Activated CD8-positive, alpha-beta T cell treated with anti-CD3 and anti-CD28 coated beads, Interleukin-2, amount 10 ng/mL, durations not matched to agents 7 days and 5 days (primary cell): ENCODE measurements around the gene ABCC2. TPM values are rescaled to one million over a fixed set of nuclear protein-coding genes. Genes with fewer than 3 reads are reported as not detected.
"Not testable (repeated sequence)": the region's sequence is repeated elsewhere in the genome, so short reads cannot be mapped to it uniquely, and the experiment has no call there.

Experiments used
- ATAC-seq: fragments of 150-1000 bp; cut with Tn5 transposase; one replicate; pipeline ENCODE4 v1.10.0; 2021; ENCODE audit warnings: moderate library complexity
- CTCF ChIA-PET: fragments of 350-600 bp; sonication (Branson Sonifier 250); formaldehyde crosslinking; loops from one replicate; lab custom pipeline; 2021; ENCODE audit warnings: antibody characterized with exemption; lab: Charles Lee
- POLR2A ChIA-PET: fragments of 350-600 bp; sonication (Branson Sonifier 250); formaldehyde crosslinking; loops from one replicate; lab custom pipeline; 2021; ENCODE audit warnings: antibody characterized with exemption; lab: Charles Lee
- DNase-seq: peaks from one replicate; pipeline ENCODE4 v3.0.0-alpha.2; 2020
- H3K27ac Mint-ChIP-seq: one replicate; pipeline ENCODE4 v1.8.0; 2021; ENCODE audit warnings: mild to moderate bottlenecking, mixed read lengths
- H3K27me3 Mint-ChIP-seq: one replicate; pipeline ENCODE4 v1.8.0; 2021; ENCODE audit warnings: low read depth, mixed read lengths
- H3K36me3 Mint-ChIP-seq: one replicate; pipeline ENCODE4 v1.8.0; 2021; ENCODE audit warnings: low read depth, mixed read lengths
- H3K4me1 Mint-ChIP-seq: one replicate; pipeline ENCODE4 v1.8.0; 2021; ENCODE audit warnings: low read depth, mixed read lengths
- H3K4me3 Mint-ChIP-seq: one replicate; pipeline ENCODE4 v1.8.0; 2021; ENCODE audit warnings: mild to moderate bottlenecking, mixed read lengths
- H3K9me3 Mint-ChIP-seq: one replicate; pipeline ENCODE4 v1.8.0; 2022; ENCODE audit warnings: mixed read lengths; ENCODE audit not compliant: insufficient read depth
- total RNA-seq, 2 experiments: library from RNA; stranded (reverse); gene quantifications; one replicate each; pipeline ENCODE4 v1.2.3, GENCODE V29; 2021

ABCC2 gene
- total RNA-seq, result under 1 TPM; 0.76 to 0.97 TPM

DNA sequence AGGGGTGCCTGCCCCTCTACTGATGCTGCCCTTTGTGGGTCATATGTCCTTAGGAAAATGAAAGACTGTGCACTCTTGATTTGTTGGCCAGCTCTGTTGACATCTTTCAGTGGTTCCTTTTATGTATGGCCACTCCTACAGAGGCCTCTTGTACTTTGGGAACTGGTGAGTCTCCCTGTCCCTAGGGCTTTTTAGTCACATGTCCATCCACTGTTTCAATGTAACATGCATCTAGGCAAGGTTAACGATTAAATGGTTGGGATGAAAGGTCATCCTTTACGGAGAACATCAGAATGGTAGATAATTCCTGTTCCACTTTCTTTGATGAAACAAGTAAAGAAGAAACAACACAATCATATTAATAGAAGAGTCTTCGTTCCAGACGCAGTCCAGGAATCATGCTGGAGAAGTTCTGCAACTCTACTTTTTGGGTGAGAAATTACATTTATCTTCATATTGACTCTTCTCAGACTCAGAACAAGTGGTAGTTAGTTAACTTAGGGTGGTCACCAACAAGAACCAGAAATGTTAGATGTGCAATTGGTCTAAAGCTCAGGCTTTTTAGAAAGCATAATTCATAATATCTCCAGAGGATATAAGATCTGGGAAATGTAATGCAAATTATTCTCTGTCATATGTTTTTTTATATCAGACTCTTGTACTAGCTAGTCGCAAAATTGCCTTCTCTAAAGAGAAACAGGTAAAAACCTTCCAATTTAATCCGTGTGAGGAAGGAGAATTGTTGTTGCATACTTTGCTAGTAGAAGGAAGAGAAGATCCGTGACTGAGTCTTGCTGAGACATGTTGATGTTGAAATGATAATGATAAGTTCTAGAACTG is at the start of gene ABCC2:
ABCC2 (plus strand) TSS at position 194 of the 840 bp plus-strand sequence; CDS start at position 399, 205 bp downstream.
- Mint-ChIP-seq H3K9me3 (no peaks in the 10 kb centered on the region), H3K4me1 (peaks cover 14% of the 10 kb centered on the region), H3K4me3 (no peak within 1 kb of the TSS), H3K27ac (no peak within 1 kb of the TSS), H3K36me3 (no peaks in the 10 kb centered on the region), H3K27me3 (no peaks in the 10 kb centered on the region)
- ChIA-PET POLR2A (no interaction called here), CTCF (no interaction called here)
- DNase-seq, result no peak
- ATAC-seq, result no peak

DNA sequence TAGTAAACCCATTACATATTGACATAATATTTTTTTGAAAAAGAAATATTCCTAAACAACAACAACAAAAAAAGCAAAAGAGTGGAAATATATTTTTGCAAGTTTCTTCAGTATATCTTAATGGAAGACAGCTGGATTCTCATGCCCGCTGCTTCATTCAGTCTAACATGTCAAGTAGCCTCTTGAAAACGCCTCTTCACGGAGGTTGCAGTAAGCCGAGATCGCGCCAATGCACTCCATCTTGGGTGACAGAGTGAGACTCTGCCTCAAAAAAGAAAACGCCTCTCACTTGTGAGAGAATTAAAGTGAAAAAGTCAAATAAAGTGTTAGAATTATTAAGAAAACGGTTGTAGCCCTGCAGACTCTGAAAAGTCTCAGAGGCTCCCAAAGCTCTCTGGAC is 49.1 kb upstream of the ABCC2 start:
- no peaks in the 10 kb centered on the region for H3K27me3 Mint-ChIP-seq
- peaks cover 29% of the 10 kb centered on the region for H3K4me1 Mint-ChIP-seq
- H3K27ac Mint-ChIP-seq, result peak overlapping the region; percentile 25
- peak overlapping the region; percentile 66 for H3K4me3 Mint-ChIP-seq
- ChIA-PET CTCF (interaction anchor here (0.9 to 2.8 kb wide), 11 partner anchors 8 to 313 kb away, joined by 3 to 15 read pairs (median 5); partner anchors contain the start of gene ENTPD7), POLR2A (interaction anchor here (3.4 kb wide), 1 partner anchor 114 kb away, joined by 16 read pairs; the partner anchor contains the start of gene SLC25A28)
- peaks cover under 1% of the 10 kb centered on the region for H3K9me3 Mint-ChIP-seq
- peaks cover 39% of the 10 kb centered on the region for H3K36me3 Mint-ChIP-seq
- no peak for DNase-seq
- ATAC-seq, result no peak

DNA sequence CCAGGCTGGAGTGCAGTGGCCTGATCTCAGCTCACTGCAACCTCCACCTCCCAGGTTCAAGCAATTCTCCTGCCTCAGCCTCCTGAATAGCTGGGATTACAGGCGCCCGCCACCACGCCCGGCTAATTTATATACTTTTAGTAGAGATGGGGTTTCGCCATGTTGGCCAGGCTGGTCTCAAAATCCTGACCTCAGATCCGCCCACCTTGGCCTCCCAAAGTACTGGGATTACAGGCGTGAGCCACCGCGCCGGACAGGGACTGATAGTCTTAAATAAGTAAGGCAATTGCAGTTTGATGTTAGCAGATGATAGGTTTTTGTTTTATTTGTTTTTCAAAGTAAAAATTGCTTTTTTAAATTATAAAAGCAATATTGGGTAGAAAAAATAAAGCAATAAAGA is 48.3 kb upstream of the ABCC2 start:
- CTCF ChIA-PET, result interaction anchor here (1.7 kb wide), 1 partner anchor 298 kb away, joined by 5 read pairs; no protein-coding TSS in a partner anchor
- H3K27ac Mint-ChIP-seq, H3K27me3 Mint-ChIP-seq, DNase-seq, ATAC-seq, H3K9me3 Mint-ChIP-seq, H3K4me3 Mint-ChIP-seq, POLR2A ChIA-PET: not testable (repeated sequence)
- Mint-ChIP-seq H3K4me1 (peaks cover 29% of the 10 kb centered on the region), H3K36me3 (peaks cover 42% of the 10 kb centered on the region)

DNA sequence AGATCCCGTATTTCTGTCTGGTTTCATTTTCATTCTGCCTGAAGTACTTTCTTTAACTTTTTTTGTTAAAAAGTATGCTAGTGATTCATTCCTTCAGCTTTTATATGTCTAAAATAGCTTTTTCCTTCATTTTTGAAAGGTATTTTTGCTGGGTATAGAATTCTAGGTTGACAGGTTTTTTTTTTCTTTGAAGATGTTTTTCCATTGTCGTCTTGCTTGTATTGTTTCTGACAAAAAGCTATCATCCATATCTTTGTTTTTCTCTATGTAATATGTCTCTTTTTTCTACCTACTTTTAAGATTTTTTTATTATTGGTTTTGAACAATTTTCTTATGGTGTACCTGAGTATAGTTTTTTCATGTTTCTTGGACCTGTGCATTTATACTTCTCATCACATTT is 42.2 kb upstream of the ABCC2 start:
- Mint-ChIP-seq H3K36me3 (peaks cover 79% of the 10 kb centered on the region), H3K27me3 (no peaks in the 10 kb centered on the region), H3K27ac (no peak overlapping the region), H3K4me3 (no peak overlapping the region), H3K9me3 (peaks cover 24% of the 10 kb centered on the region), H3K4me1 (peaks cover 9% of the 10 kb centered on the region)
- ATAC-seq (no peak), DNase-seq (no peak)
- POLR2A ChIA-PET, result interaction anchor here (1.9 kb wide), 1 partner anchor 8 kb away, joined by 9 read pairs; the partner anchor contains the start of genes COX15 and CUTC
- CTCF ChIA-PET, result interaction anchor here (2.6 kb wide), 1 partner anchor 8 kb away, joined by 15 read pairs; the partner anchor contains the start of genes COX15 and CUTC

DNA sequence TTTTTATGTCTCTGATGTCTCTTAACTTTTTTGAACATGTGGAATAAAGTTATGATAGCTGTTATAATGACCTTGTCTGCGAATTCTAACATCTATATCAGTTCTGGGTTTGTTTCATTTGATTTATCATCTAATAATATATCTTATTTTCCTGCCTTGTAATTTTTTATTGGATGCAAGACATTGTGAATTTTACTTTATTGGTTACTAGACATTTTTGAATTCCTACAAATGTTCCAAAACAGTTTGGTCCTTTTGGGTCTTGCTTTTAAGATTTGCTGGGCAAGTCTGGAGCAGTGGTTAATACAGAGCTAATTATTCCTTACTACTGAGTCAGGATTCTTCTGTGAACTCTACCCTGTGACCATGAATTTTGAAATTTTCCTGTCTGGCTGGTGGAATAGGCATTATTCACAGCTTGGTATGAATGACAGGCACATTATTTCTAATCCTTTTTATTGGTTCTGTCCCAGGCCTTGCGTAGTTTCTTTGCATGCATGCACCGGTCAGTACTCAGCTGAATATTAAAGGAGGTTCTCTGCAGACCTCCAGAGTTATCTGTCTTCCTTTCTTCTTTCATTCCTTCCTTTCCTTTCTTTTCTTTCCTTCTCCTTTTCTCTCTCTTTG is 41.4 kb upstream of the ABCC2 start:
- CTCF ChIA-PET, result interaction anchor here (2.6 kb wide), 1 partner anchor 9 kb away, joined by 15 read pairs; the partner anchor contains the start of genes COX15 and CUTC
- no peaks in the 10 kb centered on the region for H3K27me3 Mint-ChIP-seq

DNA sequence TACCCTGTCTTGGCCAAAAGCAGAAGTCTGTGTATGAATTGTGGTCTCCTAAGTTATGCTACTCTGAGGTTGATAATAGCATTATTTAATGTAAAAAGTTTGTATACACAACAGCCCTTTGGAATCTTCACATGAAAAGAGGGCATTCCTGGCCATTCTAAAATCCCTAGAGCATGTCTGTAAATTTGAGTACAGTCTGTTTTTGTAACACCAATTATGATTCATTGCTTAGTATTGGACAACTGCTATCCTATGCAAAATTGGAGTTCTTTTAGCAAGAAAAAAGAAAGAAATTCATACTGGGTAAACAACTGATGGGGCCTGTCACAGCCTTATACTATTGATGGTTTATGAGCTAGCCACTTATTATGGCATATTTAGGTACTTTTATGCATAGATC is 40.2 kb upstream of the ABCC2 start:
- H3K4me1 Mint-ChIP-seq, result peaks cover 5% of the 10 kb centered on the region
- H3K27ac Mint-ChIP-seq, result no peak overlapping the region
- ATAC-seq, result no peak
- H3K9me3 Mint-ChIP-seq, result peaks cover 24% of the 10 kb centered on the region
- ChIA-PET POLR2A (interaction anchor here (0.8 kb wide), 1 partner anchor 10 kb away, joined by 3 read pairs; the partner anchor contains the start of genes COX15 and CUTC), CTCF (interaction anchor here (2.0 to 2.6 kb wide), 2 partner anchors 10 kb away, joined by 12 to 15 read pairs; partner anchors contain the start of genes COX15 and CUTC)
- DNase-seq, result no peak
- peaks cover 75% of the 10 kb centered on the region for H3K36me3 Mint-ChIP-seq
- no peak overlapping the region for H3K4me3 Mint-ChIP-seq
- no peaks in the 10 kb centered on the region for H3K27me3 Mint-ChIP-seq

More for the DNA sequence above, 41.4 kb upstream of the ABCC2 start:
- Mint-ChIP-seq H3K4me3 (no peak overlapping the region), H3K36me3 (peaks cover 82% of the 10 kb centered on the region), H3K9me3 (peaks cover 24% of the 10 kb centered on the region), H3K27ac (no peak overlapping the region), H3K4me1 (peaks cover 5% of the 10 kb centered on the region)
- ATAC-seq (no peak), DNase-seq (no peak)
- POLR2A ChIA-PET, result interaction anchor here (1.9 kb wide), 1 partner anchor 9 kb away, joined by 9 read pairs; the partner anchor contains the start of genes COX15 and CUTC

DNA sequence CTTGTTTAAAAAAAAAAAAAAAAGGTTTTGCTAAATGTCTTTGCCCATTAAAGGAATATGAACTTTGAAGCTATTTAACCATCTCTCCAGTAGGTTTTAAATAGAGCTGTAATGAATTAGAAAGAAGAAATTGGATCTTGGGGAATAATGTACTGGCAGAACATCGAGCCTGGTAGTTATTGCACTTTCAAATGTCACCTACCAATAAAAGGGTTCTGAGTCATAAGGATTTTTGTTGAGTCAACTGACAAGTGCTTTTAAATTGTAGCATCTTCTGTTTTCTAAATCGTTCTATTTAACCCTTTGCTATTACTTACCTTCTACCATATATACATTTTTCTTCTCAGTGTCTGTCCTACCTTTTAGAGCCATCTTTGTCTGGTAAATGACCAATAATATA is 39.7 kb upstream of the ABCC2 start:
- POLR2A ChIA-PET, result interaction anchor here (0.8 kb wide), 1 partner anchor 11 kb away, joined by 3 read pairs; the partner anchor contains the start of genes COX15 and CUTC

DNA sequence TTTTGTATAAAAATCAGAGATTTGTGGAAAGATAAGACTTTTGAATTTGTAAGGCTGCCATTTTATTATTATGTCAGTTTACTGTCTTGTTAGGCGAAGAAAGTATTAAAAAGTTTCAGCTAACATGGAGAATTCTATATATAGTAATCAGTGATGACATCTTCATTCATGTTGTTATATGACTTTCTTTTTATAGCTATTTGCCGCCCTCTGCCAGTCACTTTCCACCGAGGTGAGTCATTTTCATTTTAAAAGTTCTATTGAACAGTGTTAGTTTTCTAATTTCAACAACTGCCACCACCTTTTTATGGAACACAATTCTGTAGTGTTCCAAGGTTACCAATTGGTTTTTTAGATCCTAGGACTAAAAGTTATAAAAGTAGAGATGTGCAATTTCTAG is 38.6 kb upstream of the ABCC2 start:
- ChIA-PET POLR2A (no interaction called here), CTCF (interaction anchor here (1.5 to 2.0 kb wide), 2 partner anchors 8 to 11 kb away, joined by 4 to 12 read pairs; partner anchors contain the start of genes COX15 and CUTC)
- no peak for DNase-seq
- H3K9me3 Mint-ChIP-seq, result peaks cover 21% of the 10 kb centered on the region
- H3K36me3 Mint-ChIP-seq, result peaks cover 71% of the 10 kb centered on the region
- no peak for ATAC-seq
- peaks cover 2% of the 10 kb centered on the region for H3K4me1 Mint-ChIP-seq
- H3K27me3 Mint-ChIP-seq, result no peaks in the 10 kb centered on the region
- H3K4me3 Mint-ChIP-seq, result no peak overlapping the region
- H3K27ac Mint-ChIP-seq, result no peak overlapping the region

More for the DNA sequence above, 39.7 kb upstream of the ABCC2 start:
- Mint-ChIP-seq H3K4me3 (no peak overlapping the region), H3K9me3 (peaks cover 24% of the 10 kb centered on the region), H3K36me3 (peaks cover 72% of the 10 kb centered on the region), H3K4me1 (peaks cover 2% of the 10 kb centered on the region), H3K27ac (no peak overlapping the region), H3K27me3 (no peaks in the 10 kb centered on the region)
- DNase-seq, result no peak
- no peak for ATAC-seq
- CTCF ChIA-PET, result interaction anchor here (1.5 to 2.0 kb wide), 2 partner anchors 10 kb away, joined by 4 to 12 read pairs; partner anchors contain the start of genes COX15 and CUTC

DNA sequence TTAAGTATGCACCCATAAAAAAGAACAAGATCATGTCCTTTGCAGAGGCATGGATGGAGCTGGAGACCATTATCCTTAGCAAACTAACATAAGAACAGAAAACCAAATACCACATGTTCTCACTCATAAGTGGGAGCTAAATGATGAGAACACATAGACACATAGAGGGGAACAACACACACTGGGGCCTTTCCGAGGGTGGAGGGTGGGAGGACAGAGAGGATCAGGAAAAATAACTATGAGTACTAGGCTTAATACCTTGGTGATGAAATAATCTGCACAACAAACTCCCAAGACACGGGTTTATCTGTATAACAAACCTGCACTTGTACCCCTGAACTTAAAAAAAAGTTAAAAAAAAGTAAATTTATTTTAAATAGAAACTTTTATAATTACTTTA is 36.3 kb upstream of the ABCC2 start:
- ATAC-seq, H3K4me3 Mint-ChIP-seq, CTCF ChIA-PET, H3K27me3 Mint-ChIP-seq, DNase-seq, H3K4me1 Mint-ChIP-seq, H3K9me3 Mint-ChIP-seq: not testable (repeated sequence)
- peaks cover 62% of the 10 kb centered on the region for H3K36me3 Mint-ChIP-seq
- POLR2A ChIA-PET, result interaction anchor here (1.2 kb wide), 1 partner anchor 14 kb away, joined by 3 read pairs; the partner anchor contains the start of genes COX15 and CUTC
- H3K27ac Mint-ChIP-seq, result peak overlapping the region; percentile 19

DNA sequence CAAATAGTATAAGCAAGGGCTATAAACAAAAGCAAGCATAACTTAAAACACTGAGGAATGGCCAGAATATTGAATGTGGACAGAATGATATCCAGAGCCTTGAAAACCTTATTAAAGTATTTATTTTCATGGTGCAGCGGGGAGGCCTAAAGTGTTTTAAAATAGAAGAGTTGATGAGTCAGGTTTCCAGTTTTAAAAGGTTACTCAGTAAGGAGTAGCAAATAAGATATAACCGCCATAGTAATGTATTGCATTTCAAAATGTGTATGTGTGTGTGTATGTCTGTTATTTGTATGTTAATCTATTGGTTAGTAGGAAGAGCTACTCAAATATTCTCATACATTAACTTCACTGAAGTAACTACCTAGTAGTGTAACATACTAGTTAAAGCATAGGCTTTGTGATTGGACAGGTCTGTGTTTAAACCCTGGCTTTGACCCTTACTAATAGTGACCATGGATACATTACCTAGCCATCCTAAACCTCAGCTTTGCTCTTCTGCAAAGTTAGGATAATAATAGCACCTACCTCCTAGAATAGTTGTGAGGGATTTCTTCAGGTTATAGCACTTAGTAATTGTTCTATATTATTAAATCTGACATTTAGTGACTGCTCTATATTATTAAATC is 33.5 kb upstream of the ABCC2 start:
- no peak for ATAC-seq
- Mint-ChIP-seq H3K4me3 (no peak overlapping the region), H3K27ac (no peak overlapping the region), H3K36me3 (peaks cover 51% of the 10 kb centered on the region), H3K9me3 (no peaks in the 10 kb centered on the region), H3K27me3 (no peaks in the 10 kb centered on the region), H3K4me1 (no peaks in the 10 kb centered on the region)
- CTCF ChIA-PET, result interaction anchor here (1.0 kb wide), 1 partner anchor 17 kb away, joined by 3 read pairs; the partner anchor contains the start of genes COX15 and CUTC
- POLR2A ChIA-PET, result no interaction called here
- no peak for DNase-seq

DNA sequence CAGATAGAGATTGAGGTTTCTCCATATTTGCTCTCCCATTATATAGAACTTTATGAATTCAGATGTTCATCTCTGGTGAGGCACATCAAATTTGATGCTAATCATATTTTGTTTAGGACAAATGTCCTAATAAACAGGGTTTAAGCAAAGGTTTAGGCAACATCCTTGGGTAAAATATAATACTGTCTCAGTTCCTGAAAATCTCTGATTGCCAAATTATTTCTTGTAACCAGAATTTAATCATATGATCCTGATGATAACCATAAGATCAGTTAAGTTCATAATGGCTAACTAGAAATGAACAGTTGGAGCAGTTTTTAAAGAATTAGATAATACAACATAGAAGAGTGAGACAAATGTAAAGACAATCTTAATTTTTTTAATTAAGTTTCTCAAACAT is 31.8 kb upstream of the ABCC2 start:
- ATAC-seq (no peak), DNase-seq (no peak)
- Mint-ChIP-seq H3K4me1 (no peaks in the 10 kb centered on the region), H3K9me3 (no peaks in the 10 kb centered on the region), H3K27me3 (no peaks in the 10 kb centered on the region), H3K36me3 (peaks cover 53% of the 10 kb centered on the region), H3K4me3 (no peak overlapping the region), H3K27ac (no peak overlapping the region)
- ChIA-PET CTCF (no interaction called here), POLR2A (no interaction called here)
